Stimulated activated naive CD8-positive, alpha-beta T cell treated with anti-CD3 and anti-CD28 coated beads, Interleukin-15, amount 100 ng/mL, for 72 hours (primary cell): ENCODE results near the gene DLG2.
"Not testable (repeated sequence)": the region's sequence is repeated elsewhere in the genome, so short reads cannot be mapped to it uniquely, and the experiment has no call there.

Experiments
- ATAC-seq: fragments of 150-1000 bp; cut with Tn5 transposase; 2 replicates; pipeline ENCODE4 v1.10.0; 2021; ENCODE audit warnings: mild to moderate bottlenecking, moderate library complexity
- DNase-seq, 2 donors: peaks; one replicate each; pipeline ENCODE4 v3.0.0; 2021 to 2022
- H3K27ac Mint-ChIP-seq, 2 donors: one replicate each; pipeline ENCODE4 v1.8.0; 2022; ENCODE audit warnings: mild to moderate bottlenecking in 2 of 2, mixed read lengths in 2 of 2, moderate library complexity in 2 of 2
- H3K27me3 Mint-ChIP-seq: one replicate; pipeline ENCODE4 v1.8.0; 2022; ENCODE audit warnings: mixed read lengths
- H3K4me1 Mint-ChIP-seq: one replicate; pipeline ENCODE4 v1.8.0; 2022; ENCODE audit warnings: mild to moderate bottlenecking, mixed read lengths
- H3K4me3 Mint-ChIP-seq, 2 donors: one replicate each; pipeline ENCODE4 v1.8.0; 2022; ENCODE audit warnings: mild to moderate bottlenecking in 2 of 2, mixed read lengths in 2 of 2, moderate library complexity in 1 of 2
- H3K9me3 Mint-ChIP-seq, 2 donors: one replicate each; pipeline ENCODE4 v1.8.0; 2022; ENCODE audit warnings: mixed read lengths in 2 of 2

Gene DLG2

DNA sequence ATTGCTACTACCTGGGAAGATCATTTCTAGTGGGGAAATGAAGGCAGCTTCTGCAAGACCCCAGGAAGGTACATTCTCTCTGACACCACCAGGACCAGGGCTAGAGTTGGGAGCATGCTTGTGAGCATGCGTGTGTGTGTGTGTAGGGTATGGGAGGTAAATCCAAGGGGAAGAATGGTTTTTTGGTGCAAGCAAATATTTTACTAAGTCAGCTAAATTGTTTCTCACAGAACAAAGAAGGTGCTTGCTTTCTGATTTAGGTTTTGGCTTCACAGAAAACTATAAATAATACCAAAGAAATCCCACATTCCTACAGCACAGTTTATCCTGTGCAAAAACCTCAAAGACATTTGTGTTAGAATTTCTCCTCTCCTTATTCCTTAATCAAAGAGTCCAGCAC, 1996.9 kb downstream of the DLG2 start:
- no peak overlapping the region for H3K4me3 Mint-ChIP-seq
- ATAC-seq (no peak), DNase-seq (no peak)
- H3K27ac Mint-ChIP-seq = no peak overlapping the region
- no peaks in the 10 kb centered on the region for H3K9me3 Mint-ChIP-seq
- no peaks in the 10 kb centered on the region for H3K4me1 Mint-ChIP-seq
- no peaks in the 10 kb centered on the region for H3K27me3 Mint-ChIP-seq

DNA sequence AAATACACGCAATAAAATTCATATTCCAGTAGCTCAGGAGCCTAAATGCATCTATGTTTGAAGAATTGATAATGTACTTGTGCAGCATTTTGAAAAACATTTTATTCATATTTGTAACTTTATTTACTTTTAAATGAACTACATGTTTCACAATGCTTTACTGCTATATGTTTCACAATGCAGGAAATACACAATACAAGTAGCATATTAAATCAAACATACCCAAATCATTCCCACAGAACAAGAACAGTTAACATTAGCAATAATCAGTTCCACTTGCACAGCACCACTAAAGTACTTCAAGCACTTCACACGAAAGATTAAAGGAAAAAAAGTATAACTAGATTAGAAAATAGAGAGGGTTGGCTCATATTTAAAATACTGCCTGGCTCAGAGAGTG, 1997.4 kb downstream of the DLG2 start:
- Mint-ChIP-seq H3K27me3 (no peaks in the 10 kb centered on the region), H3K9me3 (no peaks in the 10 kb centered on the region), H3K27ac (no peak overlapping the region), H3K4me3 (no peak overlapping the region), H3K4me1 (no peaks in the 10 kb centered on the region)
- DNase-seq (no peak), ATAC-seq (no peak)

DNA sequence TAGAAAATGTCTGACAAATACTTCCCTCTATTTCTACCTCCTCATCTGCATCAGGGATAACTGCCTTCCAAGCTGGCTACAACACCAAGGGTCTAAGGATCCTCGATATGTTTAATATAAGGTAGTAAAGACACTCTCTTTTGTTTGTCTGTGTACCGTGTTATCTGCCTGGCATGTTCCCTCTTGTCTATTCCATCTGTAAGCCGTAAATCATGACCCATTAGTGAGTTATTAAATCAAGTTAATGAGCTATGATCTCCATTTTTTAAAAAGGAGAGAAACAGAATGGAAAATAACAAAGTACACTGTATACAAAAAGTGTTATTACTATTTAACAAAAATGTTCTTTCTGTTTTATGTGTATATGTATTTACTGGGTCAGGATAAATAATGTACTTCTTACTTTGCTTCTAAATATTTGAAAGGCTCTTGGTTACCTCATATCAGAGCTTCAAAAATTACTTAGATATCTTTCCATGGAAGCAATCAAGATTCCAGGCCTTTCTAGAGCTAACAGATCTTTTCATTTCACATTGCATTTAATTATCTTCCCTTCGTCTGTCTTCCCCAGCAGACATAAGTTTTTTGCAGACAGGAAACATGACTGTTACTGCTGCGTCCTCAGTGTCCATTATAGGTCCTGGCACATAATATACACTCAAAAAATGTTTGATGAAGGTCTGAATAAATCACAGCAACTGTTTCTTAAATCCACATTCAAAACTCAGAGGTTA, 1998.4 kb downstream of the DLG2 start:
- no peaks in the 10 kb centered on the region for H3K9me3 Mint-ChIP-seq
- no peak overlapping the region for H3K4me3 Mint-ChIP-seq
- no peak overlapping the region for H3K27ac Mint-ChIP-seq
- no peaks in the 10 kb centered on the region for H3K4me1 Mint-ChIP-seq
- no peaks in the 10 kb centered on the region for H3K27me3 Mint-ChIP-seq
- no peak for DNase-seq
- no peak for ATAC-seq

DNA sequence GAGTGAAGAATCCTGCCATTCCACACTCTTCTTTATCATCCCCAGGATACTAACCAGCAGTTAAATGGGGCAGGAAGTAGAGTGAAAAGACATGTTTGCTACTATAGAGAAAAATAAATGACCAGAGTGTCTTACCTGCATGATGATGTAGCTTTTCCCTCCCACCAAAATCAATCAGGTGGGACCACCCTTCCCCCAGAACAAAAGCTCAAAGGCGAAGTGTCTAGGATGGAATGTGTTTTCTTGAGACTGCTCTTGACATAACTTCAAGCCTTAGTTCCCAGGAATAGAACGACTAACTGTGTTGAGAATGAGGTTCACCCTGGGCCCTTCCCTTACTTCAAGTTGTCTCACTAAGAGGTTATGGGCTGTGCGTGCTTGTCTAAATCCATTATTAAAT, 2001.8 kb downstream of the DLG2 start:
- ATAC-seq = no peak
- H3K4me1 Mint-ChIP-seq = no peaks in the 10 kb centered on the region
- no peaks in the 10 kb centered on the region for H3K9me3 Mint-ChIP-seq
- no peak for DNase-seq
- H3K27me3 Mint-ChIP-seq = no peaks in the 10 kb centered on the region
- H3K4me3 Mint-ChIP-seq = no peak overlapping the region
- H3K27ac Mint-ChIP-seq = no peak overlapping the region

DNA sequence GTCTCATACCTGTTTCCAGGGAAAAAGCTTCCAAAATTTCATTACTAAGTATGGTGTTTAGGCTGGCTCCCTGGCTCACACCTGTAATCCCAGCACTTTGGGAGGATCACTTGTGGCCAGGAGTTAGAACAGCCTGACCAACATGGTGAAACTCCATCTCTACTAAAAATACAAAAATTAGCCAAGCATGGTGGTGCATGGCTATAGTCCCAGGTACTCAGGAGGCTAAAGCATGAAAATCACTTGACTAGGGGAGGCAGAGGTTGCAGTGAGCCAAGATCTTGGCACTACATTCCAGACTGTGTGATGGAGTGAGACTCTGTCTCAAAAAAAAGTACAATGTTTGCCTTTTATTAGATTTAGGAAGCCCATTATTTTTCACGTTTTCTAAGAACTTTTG, 2009.5 kb downstream of the DLG2 start:
- ATAC-seq (no peak), DNase-seq (no peak)
- Mint-ChIP-seq H3K4me3 (no peak overlapping the region), H3K27ac (no peak overlapping the region), H3K27me3 (no peaks in the 10 kb centered on the region), H3K4me1 (no peaks in the 10 kb centered on the region), H3K9me3 (no peaks in the 10 kb centered on the region)

DNA sequence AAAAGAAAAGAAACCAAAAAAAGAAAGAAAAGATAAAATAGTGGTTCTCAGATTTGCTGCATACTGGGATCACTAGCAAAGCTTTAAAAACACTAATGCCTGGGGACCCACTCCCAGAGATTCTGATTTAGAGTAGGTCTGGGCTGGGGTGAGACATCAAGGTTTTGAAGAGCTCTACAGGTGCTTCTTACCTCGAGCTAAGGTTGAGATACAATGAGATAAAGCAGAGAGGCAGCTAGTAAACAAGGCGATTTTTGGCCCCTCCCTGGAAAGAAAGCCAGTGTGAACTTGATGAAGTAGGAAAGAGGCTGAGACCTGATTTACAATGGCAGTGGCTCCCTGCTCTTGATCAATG, 2013.4 kb downstream of the DLG2 start:
- ATAC-seq (no peak), DNase-seq (no peak)
- no peak overlapping the region for H3K27ac Mint-ChIP-seq
- H3K27me3 Mint-ChIP-seq = no peaks in the 10 kb centered on the region
- H3K4me1 Mint-ChIP-seq = no peaks in the 10 kb centered on the region
- H3K9me3 Mint-ChIP-seq = no peaks in the 10 kb centered on the region
- H3K4me3 Mint-ChIP-seq = no peak overlapping the region

DNA sequence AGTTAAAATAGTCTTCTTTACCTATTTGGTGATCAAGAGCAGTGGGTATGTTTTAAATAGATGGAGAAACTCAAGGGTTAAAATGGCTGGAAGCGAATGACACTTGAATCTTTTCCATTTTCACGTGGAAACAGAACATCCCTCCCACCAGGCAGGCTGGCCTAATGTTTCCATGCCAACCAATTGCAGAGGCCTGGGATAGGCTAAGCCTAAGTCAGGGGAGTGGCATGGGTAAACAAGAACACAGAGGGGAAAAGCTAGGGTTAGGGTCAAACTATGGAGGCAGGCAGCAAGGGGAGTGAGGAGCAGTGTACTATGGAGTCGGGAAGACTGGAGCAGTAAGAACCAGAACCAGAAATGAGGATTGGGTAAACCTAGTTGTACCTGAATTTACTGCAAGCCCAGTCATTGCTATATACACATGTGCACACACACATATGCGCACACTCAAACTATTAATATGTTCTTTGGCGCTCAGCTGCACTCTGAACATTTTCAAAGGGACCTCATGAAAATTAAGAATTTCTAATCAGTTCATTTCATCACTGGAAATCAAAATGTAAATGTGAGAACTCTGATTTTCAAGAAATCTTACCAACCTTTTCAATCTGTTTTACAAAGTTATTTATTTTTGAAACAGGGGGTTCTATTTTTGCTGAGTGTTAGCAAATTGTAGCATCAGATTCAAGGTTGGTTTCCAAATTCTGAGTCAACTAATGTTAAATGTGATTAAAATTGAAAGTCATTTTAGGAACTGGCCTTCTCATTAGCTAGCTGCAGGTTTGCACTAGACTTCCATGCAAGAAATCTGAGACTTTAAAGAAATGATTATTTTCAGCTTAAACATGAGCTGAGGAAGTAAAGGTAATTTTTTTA, 2014.0 kb downstream of the DLG2 start:
- DNase-seq (no peak), ATAC-seq (no peak)
- no peak overlapping the region for H3K27ac Mint-ChIP-seq
- H3K9me3 Mint-ChIP-seq = no peaks in the 10 kb centered on the region
- no peak overlapping the region for H3K4me3 Mint-ChIP-seq
- H3K27me3 Mint-ChIP-seq = no peaks in the 10 kb centered on the region
- H3K4me1 Mint-ChIP-seq = no peaks in the 10 kb centered on the region

DNA sequence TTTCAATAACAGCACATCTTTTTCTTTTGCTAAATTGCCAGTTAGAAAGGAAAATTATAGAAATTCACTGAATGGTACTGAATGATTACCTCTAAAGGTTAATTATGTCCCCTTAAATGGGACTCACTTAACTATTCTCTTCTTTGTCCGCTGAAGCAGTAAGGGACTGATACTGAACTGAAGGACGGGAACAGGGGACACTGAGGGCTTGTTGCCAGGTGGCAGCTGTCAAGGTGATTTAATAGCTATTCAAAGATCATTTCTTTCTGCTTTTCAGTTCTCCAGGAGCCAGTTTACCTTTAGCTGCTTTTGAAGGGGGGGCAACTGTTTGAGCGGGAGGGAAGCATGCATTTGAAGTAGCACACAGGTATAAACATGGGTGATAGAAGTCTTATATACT, 2015.5 kb downstream of the DLG2 start:
- no peak for DNase-seq
- no peak overlapping the region for H3K27ac Mint-ChIP-seq

DNA sequence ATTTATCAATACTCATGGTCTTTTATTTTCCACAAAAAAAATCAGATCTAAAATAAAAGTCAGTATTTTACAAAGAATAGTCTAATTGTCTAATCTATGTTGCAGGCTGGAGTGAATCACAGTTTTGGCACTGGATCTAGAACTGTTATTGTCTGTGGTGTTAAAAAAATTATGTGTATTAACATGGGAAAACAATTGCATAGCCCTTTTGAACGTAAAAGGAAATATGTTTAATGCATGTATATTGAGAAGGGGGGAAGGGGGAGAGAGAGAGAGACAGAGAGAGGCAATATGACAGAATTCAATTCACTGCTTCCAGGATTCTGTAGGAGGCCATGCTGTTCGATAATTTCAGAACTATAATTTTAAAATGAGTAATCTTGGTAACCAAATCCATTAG, 2016.1 kb downstream of the DLG2 start:
- DNase-seq = no peak
- no peaks in the 10 kb centered on the region for H3K4me1 Mint-ChIP-seq
- no peaks in the 10 kb centered on the region for H3K9me3 Mint-ChIP-seq
- ATAC-seq = no peak
- no peak overlapping the region for H3K4me3 Mint-ChIP-seq
- no peaks in the 10 kb centered on the region for H3K27me3 Mint-ChIP-seq
- no peak overlapping the region for H3K27ac Mint-ChIP-seq

More for the DNA sequence above, 2015.5 kb downstream of the DLG2 start:
- Mint-ChIP-seq H3K4me3 (no peak overlapping the region), H3K27me3 (no peaks in the 10 kb centered on the region), H3K4me1 (no peaks in the 10 kb centered on the region), H3K9me3 (no peaks in the 10 kb centered on the region)
- ATAC-seq = no peak

DNA sequence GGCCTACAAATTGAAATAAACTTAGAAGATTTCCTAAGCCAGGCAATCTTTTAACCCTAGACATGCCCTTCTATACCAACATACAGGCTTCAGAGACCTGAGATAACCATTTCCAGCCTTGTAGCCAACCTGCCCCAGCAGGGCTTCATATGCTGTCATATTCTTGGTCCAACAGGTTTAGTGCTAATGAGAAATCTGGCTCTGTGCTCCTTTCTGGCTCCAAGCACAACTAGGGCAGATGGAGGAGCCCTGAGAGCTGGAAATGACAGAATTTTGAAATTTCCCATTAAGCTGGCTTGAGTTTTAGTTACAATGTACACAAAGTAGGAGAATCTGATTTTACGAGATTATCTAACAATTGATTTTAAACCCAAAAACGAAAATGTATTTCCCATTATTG, 2018.0 kb downstream of the DLG2 start:
- ATAC-seq (no peak), DNase-seq (no peak)
- Mint-ChIP-seq H3K27me3 (no peaks in the 10 kb centered on the region), H3K4me3 (no peak overlapping the region), H3K4me1 (no peaks in the 10 kb centered on the region), H3K27ac (peak overlapping the region in 1 of 2 donors; percentile 57), H3K9me3 (no peaks in the 10 kb centered on the region)

DNA sequence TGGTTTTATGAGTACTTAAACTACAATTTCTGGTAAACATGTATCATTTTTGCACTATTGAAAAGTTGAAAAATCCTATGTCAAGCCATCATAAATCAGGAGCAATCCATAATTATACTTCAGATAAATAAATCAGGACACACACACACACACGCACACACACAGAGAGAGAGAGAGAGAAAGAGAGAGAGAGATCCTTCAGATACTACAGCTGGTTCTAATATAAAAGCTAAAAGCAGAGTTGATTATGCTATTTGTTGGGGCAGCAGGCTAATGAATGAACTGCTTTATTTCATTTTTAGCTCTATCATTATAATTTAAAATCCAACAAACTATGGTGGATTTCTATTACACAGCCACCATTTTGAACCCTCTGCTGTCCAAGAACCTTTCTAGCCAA, 2018.6 kb downstream of the DLG2 start:
- no peaks in the 10 kb centered on the region for H3K9me3 Mint-ChIP-seq
- no peaks in the 10 kb centered on the region for H3K4me1 Mint-ChIP-seq
- H3K4me3 Mint-ChIP-seq = no peak overlapping the region
- no peak overlapping the region for H3K27ac Mint-ChIP-seq
- ATAC-seq (no peak), DNase-seq (no peak)
- H3K27me3 Mint-ChIP-seq = no peaks in the 10 kb centered on the region

DNA sequence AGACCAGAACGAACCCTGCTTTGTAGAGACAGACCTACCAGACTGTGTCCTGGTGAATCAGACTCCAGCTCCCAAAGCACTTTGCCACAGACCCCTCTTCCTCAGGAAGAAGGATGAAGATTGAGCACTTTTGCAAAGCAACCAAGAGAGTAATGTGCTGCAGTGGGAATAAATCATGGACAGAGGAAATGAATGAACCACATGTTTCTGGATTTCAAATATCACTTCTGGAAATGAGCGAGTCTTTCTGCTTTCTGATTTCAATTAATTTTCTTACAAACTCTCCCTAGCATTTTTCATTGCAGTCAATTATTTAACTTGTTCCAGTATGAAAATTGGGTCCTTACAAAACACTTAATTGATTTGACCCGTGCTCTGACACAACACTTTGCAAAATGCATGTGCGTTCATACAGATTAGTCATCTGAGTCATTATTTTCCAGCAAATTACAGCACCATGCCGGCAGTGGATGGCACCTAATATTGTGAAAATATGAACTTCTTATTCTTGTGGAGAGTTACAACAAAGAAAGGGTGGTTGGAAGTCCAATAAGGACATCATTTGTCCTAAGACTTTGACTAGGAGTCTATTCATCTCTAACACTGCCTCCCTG, 2025.1 kb downstream of the DLG2 start:
- DNase-seq = no peak
- Mint-ChIP-seq H3K27ac (no peak overlapping the region), H3K4me1 (no peaks in the 10 kb centered on the region), H3K27me3 (no peaks in the 10 kb centered on the region), H3K9me3 (no peaks in the 10 kb centered on the region), H3K4me3 (no peak overlapping the region)
- ATAC-seq = no peak

DNA sequence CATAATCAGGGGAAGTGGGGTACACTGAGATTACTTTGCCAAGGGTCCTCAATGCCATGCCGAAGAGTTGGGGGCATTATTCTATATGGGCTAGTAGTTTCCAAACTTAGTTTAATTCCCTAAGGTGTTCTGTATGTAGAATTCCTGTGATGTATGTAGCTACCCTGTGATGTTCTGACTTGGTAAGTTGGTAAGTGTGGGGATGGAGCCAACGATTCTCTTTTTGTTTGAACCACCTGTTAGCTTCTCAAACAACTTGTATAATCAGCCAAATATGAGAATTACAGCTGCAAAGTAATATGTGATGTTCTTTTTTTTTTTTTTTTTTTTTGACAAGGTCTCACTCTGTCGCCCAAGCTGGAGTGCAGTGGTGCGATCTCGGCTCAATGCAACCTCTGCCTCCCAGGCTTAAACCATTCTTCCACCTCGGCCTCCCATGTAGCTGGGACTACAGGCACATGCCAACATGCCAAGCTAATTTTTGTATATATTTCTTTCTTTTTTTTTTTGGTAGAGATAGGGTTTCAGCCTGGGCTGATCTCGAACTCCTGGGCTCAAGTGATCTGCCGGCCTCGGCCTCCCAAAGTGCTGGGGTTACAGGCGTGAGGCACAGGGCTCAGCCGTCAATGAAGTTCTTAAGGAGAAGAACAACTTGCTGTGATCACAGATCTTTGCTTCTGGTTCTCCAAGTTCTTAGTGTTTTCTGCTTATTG, 2025.8 kb downstream of the DLG2 start:
- H3K9me3 Mint-ChIP-seq = no peaks in the 10 kb centered on the region
- peak overlapping the region in 1 of 2 donors; percentile 52 for H3K27ac Mint-ChIP-seq
- ATAC-seq = no peak
- H3K4me3 Mint-ChIP-seq = no peak overlapping the region
- no peaks in the 10 kb centered on the region for H3K4me1 Mint-ChIP-seq
- no peaks in the 10 kb centered on the region for H3K27me3 Mint-ChIP-seq
- no peak for DNase-seq

DNA sequence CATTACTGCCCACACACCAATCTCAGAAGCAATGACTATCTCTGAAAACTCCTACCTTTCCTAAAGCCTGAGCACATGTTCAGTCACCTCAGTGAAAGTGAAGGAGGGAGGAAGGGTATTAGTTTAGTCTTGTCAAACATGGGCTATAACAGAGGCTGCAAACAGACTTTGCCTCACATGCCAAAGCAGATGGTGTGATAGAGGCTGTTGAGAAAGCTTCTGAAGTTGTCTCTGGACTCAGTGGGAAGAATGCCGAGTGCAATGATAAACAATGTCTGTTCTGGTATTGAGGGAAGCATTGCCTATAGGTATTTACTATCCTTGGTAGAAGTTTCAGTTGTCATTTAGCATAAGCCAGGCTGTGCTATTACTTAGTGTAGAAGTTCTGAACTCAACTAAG, 2026.5 kb downstream of the DLG2 start:
- no peaks in the 10 kb centered on the region for H3K27me3 Mint-ChIP-seq
- H3K4me3 Mint-ChIP-seq = no peak overlapping the region
- no peaks in the 10 kb centered on the region for H3K9me3 Mint-ChIP-seq
- no peaks in the 10 kb centered on the region for H3K4me1 Mint-ChIP-seq
- DNase-seq = no peak
- no peak for ATAC-seq
- no peak overlapping the region for H3K27ac Mint-ChIP-seq

DNA sequence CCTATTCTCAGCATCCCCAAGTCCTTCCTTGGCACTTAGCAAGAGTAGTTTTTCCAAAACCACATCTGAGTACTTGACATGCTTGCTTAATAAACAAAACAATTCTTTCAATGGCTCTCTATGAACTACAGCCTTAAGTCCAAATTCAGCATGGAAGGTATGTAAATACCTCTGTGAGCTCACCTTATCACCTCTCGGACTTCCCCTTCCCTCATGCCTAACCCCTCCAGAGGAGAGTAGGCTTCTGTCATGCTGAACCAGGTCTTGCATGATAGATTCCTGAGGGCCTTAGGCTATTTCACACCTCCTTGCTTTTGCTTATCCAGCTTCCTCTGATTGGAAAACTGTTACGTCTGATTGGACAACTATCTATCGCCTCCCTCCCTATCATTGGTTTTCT, 2028.1 kb downstream of the DLG2 start:
- ATAC-seq (no peak), DNase-seq (no peak)
- no peak overlapping the region for H3K4me3 Mint-ChIP-seq
- peaks cover 0 to 4% of the 10 kb centered on the region in 2 donors for H3K9me3 Mint-ChIP-seq
- no peaks in the 10 kb centered on the region for H3K4me1 Mint-ChIP-seq
- H3K27ac Mint-ChIP-seq = no peak overlapping the region
- no peaks in the 10 kb centered on the region for H3K27me3 Mint-ChIP-seq

DNA sequence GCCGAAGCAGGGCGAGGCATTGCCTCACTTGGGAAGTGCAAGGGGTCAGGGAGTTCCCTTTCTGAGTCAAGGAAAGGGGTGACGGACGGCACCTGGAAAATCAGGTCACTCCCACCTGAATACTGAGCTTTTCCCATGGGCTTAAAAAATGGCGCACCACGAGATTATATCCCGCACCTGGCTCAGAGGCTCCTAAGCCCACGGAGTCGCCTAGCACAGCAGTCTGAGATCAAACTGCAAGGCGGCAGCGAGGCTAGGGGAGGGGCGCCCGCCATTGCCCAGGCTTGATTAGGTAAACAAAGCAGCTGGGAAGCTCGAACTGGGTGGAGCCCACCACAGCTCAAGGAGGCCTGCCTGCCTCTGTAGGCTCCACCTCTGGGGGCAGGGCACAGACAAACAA, 2039.3 kb downstream of the DLG2 start:
- H3K27me3 Mint-ChIP-seq = not testable (repeated sequence)

More for the DNA sequence above, 2039.3 kb downstream of the DLG2 start:
- H3K27ac Mint-ChIP-seq, H3K4me3 Mint-ChIP-seq, DNase-seq, H3K9me3 Mint-ChIP-seq, ATAC-seq, H3K4me1 Mint-ChIP-seq: not testable (repeated sequence)
